GM20431 (cell line): ENCODE results near the gene CNOT11.
"Not testable (repeated sequence)": the region's sequence is repeated elsewhere in the genome, so short reads cannot be mapped to it uniquely, and the experiment has no call there.

Experiments used
- in situ Hi-C: fragments of 300-500 bp; cut with MseI, MboI; formaldehyde crosslinking; loops from one replicate; pipeline ENCODE4 v1.15.0; 2020; ENCODE audit warnings: low sequenced_read_pairs; ENCODE audit not compliant: unreplicated experiment

Gene CNOT11

DNA sequence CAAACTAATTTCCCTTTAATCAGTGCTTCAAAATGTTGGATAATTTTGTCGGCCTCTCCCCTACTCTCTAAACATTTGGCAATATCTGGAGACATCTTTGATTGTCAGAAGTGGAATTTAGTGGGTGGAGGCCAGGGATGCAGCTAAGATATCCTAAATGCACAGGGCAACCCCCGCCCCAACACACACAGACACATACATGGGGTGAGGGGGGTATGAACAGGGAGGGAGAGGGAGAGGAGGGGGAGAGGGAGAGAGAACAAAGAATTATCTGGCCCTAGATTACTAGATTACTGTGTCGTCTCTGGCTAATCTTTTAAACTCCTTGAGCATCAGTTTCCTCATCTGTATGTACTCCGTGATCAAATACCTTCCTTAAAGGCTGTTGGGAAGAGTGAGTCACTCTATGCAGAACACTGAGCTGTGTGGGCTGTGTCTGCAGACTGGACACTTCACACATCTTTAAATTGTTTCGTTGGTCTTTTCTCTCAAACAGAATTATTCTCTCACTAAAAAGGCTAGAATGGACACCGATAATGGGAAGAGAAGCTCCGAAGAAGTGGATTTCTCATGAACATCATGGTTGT lies 52.9 kb downstream of the CNOT11 start:
- in situ Hi-C loops: no loop called here

DNA sequence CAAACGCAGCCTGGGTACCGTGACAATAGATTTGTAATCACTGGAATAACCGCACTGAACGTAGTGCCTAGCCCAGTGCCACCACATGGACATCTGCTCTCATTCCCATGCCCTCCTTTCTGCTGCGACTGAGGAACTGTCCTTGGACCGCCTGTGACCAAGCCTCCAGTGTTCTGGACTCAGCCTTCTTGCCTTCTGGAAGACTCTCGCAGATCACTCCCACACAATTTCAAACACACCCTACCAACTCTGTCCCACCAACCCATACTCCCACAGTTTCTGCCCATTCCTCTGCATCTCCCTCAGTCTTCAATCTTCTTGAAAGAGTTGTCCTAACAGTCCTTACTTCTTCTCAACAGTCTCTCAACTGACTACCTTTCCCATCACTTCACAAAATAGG lies 53.7 kb downstream of the CNOT11 start:
- in situ Hi-C loops: no loop called here

DNA sequence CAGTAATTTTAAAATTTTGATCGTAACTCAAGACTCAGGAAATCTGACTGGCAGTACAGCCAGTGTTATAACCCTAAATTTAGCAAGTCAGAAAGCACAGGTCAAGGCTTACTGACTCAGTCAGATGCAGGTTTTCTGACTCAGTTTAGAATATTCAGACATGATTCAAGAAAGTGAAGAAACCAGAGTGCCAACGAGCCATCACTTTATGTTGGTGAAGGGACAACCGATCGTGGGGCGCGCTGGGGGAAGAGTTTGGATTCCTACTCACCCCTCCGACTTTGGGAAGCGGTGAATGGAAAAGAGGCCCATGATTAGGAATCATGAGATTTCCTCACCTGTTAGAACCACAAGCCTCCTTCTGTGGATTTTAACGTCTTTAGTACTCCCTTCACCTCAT lies 54.8 kb downstream of the CNOT11 start:
- in situ Hi-C loops: no loop called here

DNA sequence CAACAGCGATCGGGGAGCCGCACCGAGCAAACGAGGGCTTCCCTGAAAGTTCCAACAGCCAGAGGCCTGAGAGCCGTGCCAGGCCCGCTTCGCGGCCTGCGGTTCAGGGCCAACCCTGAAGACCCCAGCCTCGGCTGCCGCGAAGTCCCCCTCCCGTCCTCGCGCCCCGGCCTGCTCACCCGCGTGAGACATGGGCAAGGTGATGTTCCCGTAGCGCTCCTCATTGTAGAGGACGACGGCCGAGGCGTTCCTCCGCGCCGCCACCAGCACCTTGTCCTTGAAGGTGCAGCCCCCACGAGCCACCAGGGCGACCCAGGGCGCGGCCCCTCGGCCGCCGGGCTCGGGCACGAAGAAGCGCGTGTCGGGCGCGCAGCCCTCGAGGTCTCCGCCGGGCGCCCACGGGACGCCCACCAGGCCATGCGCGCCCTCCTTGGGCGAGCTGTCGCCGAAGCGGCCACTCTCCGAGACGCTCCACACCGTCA lies 55.3 kb downstream of the CNOT11 start:
- in situ Hi-C loops: no loop called here

DNA sequence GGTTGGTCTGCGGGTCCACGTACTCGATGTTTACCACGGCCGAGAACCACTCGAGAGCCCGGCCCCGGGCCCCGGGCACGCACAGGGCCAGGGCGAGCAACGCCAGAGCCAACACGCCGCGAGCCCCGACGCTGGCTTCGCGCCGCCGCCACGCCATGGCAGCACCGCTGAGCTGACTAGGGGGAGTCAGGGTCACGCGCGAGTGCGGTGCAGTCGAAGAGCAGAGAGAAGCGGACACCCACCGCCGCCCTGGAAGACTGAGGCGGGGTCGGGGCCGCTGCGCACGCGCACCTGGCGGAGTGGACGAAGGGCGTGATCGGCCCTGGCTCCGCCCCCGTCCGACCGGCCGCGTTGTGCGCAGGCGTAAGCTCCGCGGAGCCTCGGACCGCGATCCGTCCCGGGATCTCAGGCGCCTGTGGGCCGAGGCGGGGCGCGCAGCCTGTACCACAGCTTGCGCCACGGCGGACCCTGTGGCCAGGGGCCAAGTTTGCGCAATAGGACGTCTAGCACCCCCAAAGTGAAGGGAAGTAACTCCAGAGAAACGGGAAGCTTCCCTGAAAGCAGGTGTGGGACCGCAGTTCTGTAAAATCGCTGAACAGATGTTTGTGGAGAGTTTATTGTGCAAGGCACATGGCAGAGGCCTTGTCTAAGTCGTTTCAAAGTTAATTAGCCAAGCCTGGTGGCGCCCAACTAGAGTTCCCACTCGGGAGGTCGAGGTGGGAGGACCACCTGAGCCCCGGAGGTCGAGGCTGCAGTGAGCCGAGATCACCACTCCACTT lies 55.9 kb downstream of the CNOT11 start, which contains the start of gene RNF149:
Gene RNF149 (minus strand): TSS at position 270 of the 779 bp plus-strand sequence. CDS start 113 bp downstream, at position 157.
- in situ Hi-C loops: no loop called here

DNA sequence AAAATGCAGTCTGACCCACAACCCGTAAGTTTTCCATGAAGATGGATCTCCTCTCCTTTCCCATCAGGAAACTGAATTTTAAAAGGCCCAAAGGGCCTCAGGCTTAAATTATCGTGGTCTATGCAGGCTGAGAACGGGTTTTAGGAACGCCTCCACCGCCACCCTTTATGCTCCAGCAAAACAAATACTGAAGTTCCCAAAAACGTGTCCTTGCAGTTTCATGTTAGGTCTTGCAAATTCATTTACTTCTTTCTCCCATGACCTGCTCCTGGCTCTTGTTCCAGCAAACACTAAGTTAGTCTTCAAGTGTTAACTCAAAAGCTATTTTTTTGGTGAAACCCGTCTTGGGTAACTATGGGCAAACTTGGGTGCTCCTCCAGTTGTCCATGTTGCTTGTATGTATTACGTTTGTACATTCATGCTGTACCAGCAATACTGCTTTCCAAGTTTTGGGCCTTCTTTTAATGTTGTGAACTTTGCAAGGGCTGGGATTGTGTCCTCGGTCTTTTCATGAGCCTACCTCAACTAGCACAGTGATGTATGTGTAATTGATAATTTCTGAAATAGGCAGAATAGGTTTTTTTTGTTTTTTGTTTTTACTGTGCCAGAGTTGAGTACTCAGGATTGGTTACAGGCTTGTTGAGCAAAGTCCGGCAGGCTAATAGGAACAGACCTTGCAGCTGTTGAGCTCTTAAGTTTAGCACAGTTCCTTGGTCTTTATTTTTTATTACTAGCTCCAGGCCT lies 57.6 kb downstream of the CNOT11 start:
- in situ Hi-C loops: no loop called here

DNA sequence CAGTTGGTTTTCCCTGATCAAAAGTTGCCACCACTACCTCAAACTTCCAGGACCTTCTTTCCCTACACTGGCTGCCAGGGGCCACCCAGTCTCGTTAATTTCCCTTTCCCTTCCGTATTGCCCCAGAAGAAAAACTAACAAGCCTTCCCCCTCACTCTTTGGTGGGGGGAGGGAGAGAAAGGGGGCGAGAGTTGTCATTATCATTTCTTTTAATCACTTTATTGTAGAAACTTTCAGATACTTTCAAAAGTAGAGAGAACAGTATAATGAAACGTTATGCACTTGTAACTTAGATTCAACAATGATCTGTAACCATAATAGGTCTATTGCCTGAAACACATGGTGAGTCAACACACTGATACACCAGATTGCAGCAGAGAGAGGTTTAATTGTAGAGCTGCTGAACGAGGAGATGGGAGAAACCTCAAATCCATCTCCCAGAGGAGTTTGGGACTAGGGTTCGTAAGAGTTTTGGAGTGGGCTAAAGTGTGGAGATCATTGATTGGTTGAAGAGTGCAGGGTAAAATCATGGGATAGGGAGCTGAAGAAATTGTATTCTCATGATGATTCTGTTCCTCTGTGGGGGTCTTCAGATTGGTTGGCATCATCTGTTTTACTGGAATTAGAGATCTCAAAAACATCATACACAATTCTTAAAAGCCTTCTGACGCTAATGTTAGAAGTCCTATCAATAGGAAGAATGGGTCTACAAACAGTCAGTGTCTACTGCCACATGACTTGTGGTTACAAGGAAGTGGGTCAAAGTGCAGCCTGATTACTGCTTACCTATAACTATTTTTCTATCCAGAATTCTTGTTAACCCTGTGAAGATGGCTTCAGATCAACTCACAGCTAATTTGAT lies 58.4 kb downstream of the CNOT11 start:
- in situ Hi-C loops: no loop called here

DNA sequence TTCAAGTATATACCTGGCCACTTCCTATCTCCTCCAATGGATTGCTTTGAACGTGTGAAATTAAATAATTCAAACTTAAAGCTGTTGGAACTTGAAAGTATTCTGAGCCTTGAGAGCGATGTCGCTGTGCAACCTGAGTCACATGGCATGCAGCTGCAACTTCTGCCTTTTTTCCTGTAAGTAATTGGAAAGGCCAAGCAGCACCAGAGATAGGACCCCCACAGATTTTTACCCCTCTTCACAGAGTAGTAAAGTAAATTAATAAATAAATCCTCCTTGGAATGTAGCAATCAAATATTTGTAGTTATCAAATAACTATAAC lies 59.0 kb downstream of the CNOT11 start:
- in situ Hi-C loops: no loop called here

DNA sequence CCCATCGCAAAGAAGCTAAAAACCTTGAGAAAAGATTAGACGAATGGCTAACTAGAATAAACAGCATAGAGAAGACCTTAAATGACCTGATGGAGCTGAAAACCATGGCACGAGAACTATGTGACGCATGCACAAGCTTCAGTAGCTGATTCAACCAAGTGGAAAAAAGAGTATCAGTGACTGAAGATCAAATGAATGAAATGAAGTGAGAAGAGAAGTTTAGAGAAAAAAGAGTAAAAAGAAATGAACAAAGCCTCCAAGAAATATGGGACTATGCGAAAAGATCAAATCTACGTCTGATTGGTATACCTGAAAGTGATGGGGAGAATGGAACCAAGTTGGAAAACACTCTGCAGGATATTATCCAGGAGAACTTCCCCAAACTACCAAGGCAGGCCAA lies 63.9 kb downstream of the CNOT11 start:
- in situ Hi-C loops: not testable (repeated sequence)
